ENCODE data around the gene FADS6. TPM values are rescaled to one million over a fixed set of nuclear protein-coding genes. Genes with fewer than 3 reads are reported as not detected.

The FADS6 gene, protein sequence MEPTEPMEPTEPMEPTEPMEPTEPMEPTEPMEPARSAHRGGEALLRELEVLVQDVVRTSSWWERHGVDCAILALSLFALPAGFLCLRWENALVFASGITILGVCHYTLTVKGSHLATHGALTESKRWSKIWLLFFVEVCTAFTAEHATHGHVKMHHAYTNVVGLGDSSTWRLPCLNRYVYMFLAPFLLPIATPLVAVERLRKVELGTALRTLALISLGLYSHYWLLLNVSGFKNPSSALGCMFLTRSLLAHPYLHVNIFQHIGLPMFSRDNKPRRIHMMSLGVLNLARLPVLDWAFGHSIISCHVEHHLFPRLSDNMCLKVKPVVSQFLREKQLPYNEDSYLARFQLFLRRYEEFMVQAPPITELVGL
- not detected for total RNA-seq
- long read RNA-seq, result 0 reads

DNA sequence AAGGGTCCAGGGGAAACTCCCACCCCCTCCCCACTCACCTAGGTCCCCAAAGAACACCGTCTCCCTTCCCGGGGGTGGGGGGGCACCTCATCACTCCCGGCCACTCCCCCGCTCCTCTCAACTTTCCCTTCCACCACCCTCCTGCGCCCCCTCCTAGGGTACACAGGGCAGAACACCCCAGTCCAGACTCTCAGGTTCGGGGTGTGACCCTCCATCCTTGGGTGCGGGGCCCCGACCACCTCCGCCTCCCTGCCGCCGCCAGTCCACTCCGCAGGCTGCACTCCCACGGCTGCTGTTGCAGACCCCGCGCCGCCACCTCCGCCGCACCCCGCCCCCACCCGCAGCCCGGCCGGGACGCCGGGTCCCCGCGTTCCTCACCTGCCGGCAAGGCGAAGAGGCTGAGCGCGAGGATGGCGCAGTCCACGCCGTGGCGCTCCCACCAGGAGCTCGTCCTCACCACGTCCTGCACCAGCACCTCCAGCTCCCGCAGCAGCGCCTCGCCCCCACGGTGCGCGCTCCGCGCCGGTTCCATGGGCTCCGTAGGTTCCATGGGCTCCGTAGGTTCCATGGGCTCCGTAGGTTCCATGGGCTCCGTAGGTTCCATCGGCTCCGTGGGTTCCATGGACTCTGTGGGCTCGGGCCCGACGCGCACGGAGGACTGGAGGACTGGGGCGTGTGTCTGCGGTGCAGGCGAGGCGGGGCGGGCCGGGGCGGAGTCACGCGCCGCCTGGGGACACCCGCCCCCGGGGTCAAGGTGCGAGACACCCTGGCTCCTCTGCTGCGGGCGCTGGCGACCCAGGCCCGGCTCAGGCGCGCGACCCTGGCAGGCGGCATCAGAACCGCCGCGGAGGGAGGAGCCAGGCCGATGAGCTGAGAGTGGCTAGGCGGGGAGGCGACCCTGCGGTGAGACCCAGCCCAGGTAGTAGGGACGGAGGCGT lies at the start of gene FADS6:
FADS6 (minus strand) TSS at position 660 of the 938 bp plus-strand sequence; CDS start at position 622, 38 bp downstream.
- DNase-seq, result no peak
- peak within 1 kb of the TSS; percentile 60 for H3K4me3 ChIP-seq
- peaks cover 11% of the 10 kb centered on the region for H3K4me1 ChIP-seq
- H3K27ac ChIP-seq (replicated peaks), result no peak within 1 kb of the TSS
- TF ChIP-seq CTCF (IDR thresholded peaks at IDR 0.05; ENCODE audit: borderline replicate concordance), result no peak
- peaks cover 90% of the 10 kb centered on the region for H3K27me3 ChIP-seq (ENCODE audit: low read depth)
- no peaks in the 10 kb centered on the region for H3K9me3 ChIP-seq (replicated peaks)
- intact Hi-C loops (cut with micrococcal nuclease), result no loop called here
- no peaks in the 10 kb centered on the region for H3K36me3 ChIP-seq

DNA sequence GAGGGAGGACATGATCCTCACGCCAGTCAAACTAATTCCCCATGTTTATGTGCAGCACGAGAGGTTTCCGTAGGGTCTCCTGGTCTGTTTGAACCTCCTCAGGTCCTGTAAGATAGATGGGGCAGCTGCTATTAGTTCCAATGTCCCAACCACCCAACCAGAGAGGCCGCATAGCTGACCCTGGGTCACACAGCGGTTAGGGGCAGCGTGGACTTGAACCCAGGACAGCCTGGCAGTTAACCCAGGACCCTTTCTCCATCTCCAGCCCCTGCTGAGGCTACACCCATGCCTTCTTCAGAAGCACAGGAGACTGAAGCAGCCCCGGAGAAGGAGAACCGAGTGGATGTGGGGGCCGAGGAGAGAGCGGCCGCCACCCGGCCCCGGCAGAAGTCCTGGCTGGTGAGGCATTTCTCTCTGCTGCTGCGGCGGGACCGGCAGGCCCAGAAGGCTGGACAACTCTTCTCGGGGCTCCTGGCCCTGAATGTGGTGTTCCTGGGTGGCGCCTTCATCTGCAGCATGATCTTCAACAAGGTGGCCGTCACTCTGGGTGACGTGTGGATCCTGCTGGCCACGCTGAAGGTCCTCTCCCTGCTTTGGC lies 47.8 kb upstream of the FADS6 start:
- no peaks in the 10 kb centered on the region for H3K9me3 ChIP-seq (replicated peaks)
- TF ChIP-seq CTCF (IDR thresholded peaks at IDR 0.05; ENCODE audit: borderline replicate concordance), result no peak
- intact Hi-C loops (cut with micrococcal nuclease), result no loop called here
- H3K36me3 ChIP-seq, result no peaks in the 10 kb centered on the region
- H3K4me1 ChIP-seq, result peaks cover 1% of the 10 kb centered on the region
- DNase-seq, result no peak
- no peak overlapping the region for H3K4me3 ChIP-seq
- H3K27ac ChIP-seq (replicated peaks), result no peak overlapping the region
- peaks cover 94% of the 10 kb centered on the region for H3K27me3 ChIP-seq (ENCODE audit: low read depth)

DNA sequence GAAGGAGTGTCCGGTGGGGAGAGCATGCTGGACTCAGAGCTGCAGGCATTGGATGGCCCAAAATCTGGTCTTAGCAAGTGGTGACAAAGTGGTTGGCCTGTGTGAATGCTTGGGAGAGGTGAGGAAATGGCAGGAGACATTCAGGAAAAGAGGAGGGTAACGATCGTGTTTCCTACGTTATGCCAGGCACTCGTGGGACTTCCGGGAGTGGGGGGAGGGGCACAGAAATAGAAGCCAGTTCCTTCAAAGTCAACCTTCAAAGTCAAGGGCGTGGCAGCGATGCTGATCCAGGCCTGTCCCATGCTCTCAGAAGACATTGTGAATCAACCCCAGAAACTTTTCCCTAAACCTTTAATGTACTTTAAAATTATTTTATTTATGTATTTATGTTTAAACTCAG lies 46.1 kb upstream of the FADS6 start:
- H3K27ac ChIP-seq (replicated peaks), result no peak overlapping the region
- no peak for DNase-seq
- H3K9me3 ChIP-seq (replicated peaks), result no peaks in the 10 kb centered on the region
- peaks cover 96% of the 10 kb centered on the region for H3K27me3 ChIP-seq (ENCODE audit: low read depth)
- no peak overlapping the region for H3K4me3 ChIP-seq
- peaks cover 10% of the 10 kb centered on the region for H3K4me1 ChIP-seq
- TF ChIP-seq CTCF (IDR thresholded peaks at IDR 0.05; ENCODE audit: borderline replicate concordance), result no peak
- intact Hi-C loops (cut with micrococcal nuclease), result no loop called here
- no peaks in the 10 kb centered on the region for H3K36me3 ChIP-seq

DNA sequence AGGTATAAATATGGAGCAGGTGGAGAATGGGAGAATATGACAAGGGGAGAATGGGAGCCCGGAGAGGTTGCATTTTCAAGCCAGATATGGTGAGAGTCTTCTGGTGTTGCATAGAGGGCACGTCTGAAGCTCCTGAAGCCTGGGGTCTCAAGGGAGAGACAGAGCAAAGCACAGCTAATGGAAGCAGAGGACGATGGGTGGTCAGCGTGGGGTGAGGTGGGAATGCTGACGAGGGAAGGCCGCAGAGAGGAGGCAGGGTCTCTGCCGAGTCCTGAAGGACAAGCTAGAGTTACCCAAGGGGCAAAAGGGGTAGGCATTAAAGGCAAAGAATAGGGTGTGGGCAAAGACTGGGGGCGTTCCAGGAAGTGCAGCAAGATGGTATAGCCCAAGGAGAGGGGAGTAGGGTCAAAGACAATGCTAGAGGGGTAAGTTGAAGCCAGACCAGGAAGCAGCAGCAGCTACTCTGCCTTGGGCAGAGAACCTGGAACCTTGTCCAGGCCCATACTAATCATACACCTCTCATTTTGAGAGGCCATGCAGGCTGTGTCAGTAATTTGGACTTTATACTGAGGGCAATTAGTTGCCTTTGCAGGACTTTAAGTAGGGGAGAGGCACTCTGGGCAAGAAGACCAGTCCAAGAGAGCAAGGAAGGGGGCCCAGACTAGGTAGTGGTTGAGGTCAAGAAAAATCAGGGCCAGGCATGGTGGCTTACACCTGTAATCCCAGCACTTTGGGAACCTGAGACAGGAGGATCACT lies 44.9 kb upstream of the FADS6 start:
- H3K4me1 ChIP-seq, result peaks cover 10% of the 10 kb centered on the region
- intact Hi-C loops (cut with micrococcal nuclease), result no loop called here
- no peak for DNase-seq
- TF ChIP-seq CTCF (IDR thresholded peaks at IDR 0.05; ENCODE audit: borderline replicate concordance), result no peak
- no peaks in the 10 kb centered on the region for H3K9me3 ChIP-seq (replicated peaks)
- peaks cover 94% of the 10 kb centered on the region for H3K27me3 ChIP-seq (ENCODE audit: low read depth)
- H3K27ac ChIP-seq (replicated peaks), result no peak overlapping the region
- no peak overlapping the region for H3K4me3 ChIP-seq
- H3K36me3 ChIP-seq, result no peaks in the 10 kb centered on the region

All from left ventricle myocardium inferior (tissue), 1 donor.